OCI-LY3 (cell line): ENCODE measurements around the gene DPP3.

ENCODE experiments used
- EZH2phosphoT487 ChIP-seq: fragments of 200-600 bp; shearing (Covaris generic); IDR thresholded peaks from 2 replicates; pipeline ENCODE4 v1.6.1; 2018; ENCODE audit warnings: antibody characterized with exemption, mixed run types, low read depth
- TF ChIP-seq, protein P1 (sequence below): fragments of 200-600, 300-600 bp; sonication (generic); IDR thresholded peaks from 2 replicates; pipeline ENCODE4 v1.5.1; 2014; ENCODE audit warnings: antibody characterized with exemption, low read length, low read depth

DNA sequence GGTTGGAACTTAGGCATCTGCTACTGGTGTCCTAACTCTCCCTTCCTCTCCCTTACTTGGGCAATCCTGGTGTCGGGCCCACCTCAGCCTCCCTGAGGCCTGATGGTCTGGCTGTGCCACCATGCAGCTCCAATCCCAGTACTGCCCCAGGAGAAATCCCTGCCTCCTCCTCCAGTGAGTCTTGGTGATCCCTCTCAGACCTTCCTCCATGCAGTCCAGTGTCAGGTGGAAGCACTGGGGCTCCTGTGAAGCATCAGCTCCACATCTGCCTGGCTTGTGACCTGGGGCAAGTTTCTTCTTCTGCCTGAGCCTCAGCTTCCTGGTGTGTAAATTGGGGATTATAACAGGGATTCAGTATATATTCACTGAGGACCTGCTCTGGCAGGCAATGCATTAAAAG is 15.3 kb upstream of the DPP3 start:
- TF ChIP-seq, protein P1, sequence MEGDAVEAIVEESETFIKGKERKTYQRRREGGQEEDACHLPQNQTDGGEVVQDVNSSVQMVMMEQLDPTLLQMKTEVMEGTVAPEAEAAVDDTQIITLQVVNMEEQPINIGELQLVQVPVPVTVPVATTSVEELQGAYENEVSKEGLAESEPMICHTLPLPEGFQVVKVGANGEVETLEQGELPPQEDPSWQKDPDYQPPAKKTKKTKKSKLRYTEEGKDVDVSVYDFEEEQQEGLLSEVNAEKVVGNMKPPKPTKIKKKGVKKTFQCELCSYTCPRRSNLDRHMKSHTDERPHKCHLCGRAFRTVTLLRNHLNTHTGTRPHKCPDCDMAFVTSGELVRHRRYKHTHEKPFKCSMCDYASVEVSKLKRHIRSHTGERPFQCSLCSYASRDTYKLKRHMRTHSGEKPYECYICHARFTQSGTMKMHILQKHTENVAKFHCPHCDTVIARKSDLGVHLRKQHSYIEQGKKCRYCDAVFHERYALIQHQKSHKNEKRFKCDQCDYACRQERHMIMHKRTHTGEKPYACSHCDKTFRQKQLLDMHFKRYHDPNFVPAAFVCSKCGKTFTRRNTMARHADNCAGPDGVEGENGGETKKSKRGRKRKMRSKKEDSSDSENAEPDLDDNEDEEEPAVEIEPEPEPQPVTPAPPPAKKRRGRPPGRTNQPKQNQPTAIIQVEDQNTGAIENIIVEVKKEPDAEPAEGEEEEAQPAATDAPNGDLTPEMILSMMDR = no peak
- no peak for TF ChIP-seq EZH2phosphoT487
